ENCODE data around the gene CFAP74. TPM values are rescaled to one million over a fixed set of nuclear protein-coding genes. Genes with fewer than 3 reads are reported as not detected.

CFAP74 gene
- total and polyA plus RNA-seq, 2 of the 13 experiments (the other 11 are each of a cell fraction or from before 2014, with no cell fraction given) = 0.27 to 0.62 TPM

DNA sequence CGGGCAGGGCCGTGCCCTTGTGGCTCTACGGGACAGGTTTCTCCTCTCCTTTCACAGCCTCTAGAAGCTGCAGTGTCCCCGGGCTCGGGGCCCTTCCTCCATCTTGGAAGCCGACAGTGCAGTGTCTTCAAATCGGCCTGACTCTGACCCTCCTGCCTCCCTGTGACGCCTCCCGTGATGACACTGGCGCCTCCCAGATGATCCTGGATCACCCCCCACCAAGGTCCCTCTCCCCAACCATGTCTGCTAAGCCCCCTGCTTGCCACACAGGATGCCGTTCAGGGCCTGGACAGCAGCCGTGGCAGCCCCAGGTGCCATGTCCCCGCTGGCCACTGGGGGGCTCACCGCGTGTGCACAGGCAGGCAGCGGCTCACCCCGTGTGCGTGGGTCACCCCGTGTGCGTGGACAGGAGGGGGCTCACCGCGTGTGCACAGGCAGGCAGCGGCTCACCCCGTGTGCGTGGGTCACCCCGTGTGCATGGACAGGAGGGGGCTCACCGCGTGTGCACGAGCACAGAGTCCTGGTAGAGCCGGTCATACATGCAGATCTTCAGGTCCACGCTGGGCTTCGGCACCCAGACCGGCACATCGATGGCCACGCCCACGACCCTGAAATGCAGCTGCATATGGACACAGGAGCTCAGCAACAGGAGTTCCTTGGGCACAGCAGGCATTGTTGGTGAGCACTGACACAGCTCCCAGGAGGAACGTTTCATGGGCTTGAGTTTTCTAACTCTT is 59.6 kb downstream of the CFAP74 start (continued):
- TF ChIP-seq GLI4 (CRISPR knock-in tag; IDR thresholded peaks at IDR 0.05; ENCODE audit: borderline replicate concordance) (no peak), SSRP1 (CRISPR knock-in tag; IDR thresholded peaks at IDR 0.05) (no peak), FOXK1 (CRISPR knock-in tag; IDR thresholded peaks at IDR 0.05; ENCODE audit: borderline replicate concordance, low read depth) (peak; percentile 33; the same call in 1 of the 2 replicates), ZBTB20 (CRISPR knock-in tag; IDR thresholded peaks at IDR 0.05; ENCODE audit: borderline replicate concordance, low read depth) (peak; percentile 59; the same call in 1 of the 2 replicates), DMAP1 (CRISPR knock-in tag; IDR thresholded peaks at IDR 0.05) (peak; percentile 82), TP53 (CRISPR knock-in tag; conservative IDR thresholded peaks at IDR 0.05) (no peak), MAFK (conservative IDR thresholded peaks at IDR 0.05 in 1 of 2, IDR thresholded peaks at IDR 0.05 in 1 of 2; ENCODE audit: low read length in 2 of 2) (no peak), THAP11 (CRISPR knock-in tag; IDR thresholded peaks at IDR 0.05) (no peak), JDP2 (CRISPR knock-in tag; IDR thresholded peaks at IDR 0.05; ENCODE audit: borderline replicate concordance) (no peak), ZNF772 (CRISPR knock-in tag; IDR thresholded peaks at IDR 0.05) (no peak; the same call in 1 of the 2 replicates), ZNF234 (CRISPR knock-in tag; conservative IDR thresholded peaks at IDR 0.05) (no peak), PHB2 (IDR thresholded peaks at IDR 0.05; ENCODE audit: partially characterized antibody) (no peak), MAFF (IDR thresholded peaks at IDR 0.05; ENCODE audit: low read depth, low read length) (no peak), CENPT (CRISPR knock-in tag; IDR thresholded peaks at IDR 0.05; ENCODE audit: low read depth) (peak; percentile 82; the same call in 1 of the 2 replicates), ZMYM4 (CRISPR knock-in tag; IDR thresholded peaks at IDR 0.05) (no peak), BORCS8-MEF2B (CRISPR knock-in tag; IDR thresholded peaks at IDR 0.05) (peak; percentile 63; the same call in 1 of the 2 replicates), ERF (CRISPR knock-in tag; IDR thresholded peaks at IDR 0.05) (peak; percentile 58; the same call in 1 of the 2 replicates), ZFP90 (CRISPR knock-in tag; IDR thresholded peaks at IDR 0.05; ENCODE audit: borderline replicate concordance) (no peak), HNF4G (IDR thresholded peaks at IDR 0.05; ENCODE audit: borderline replicate concordance, low read depth, low read length) (no peak), HNF4G (CRISPR knock-in tag; IDR thresholded peaks at IDR 0.05; ENCODE audit: borderline replicate concordance, low read depth) (peak; percentile 45; the same call in 1 of the 2 replicates)
- TF ChIP-seq, protein P1, sequence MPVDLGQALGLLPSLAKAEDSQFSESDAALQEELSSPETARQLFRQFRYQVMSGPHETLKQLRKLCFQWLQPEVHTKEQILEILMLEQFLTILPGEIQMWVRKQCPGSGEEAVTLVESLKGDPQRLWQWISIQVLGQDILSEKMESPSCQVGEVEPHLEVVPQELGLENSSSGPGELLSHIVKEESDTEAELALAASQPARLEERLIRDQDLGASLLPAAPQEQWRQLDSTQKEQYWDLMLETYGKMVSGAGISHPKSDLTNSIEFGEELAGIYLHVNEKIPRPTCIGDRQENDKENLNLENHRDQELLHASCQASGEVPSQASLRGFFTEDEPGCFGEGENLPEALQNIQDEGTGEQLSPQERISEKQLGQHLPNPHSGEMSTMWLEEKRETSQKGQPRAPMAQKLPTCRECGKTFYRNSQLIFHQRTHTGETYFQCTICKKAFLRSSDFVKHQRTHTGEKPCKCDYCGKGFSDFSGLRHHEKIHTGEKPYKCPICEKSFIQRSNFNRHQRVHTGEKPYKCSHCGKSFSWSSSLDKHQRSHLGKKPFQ (CRISPR knock-in tag; IDR thresholded peaks at IDR 0.05; ENCODE audit: insufficient replicate concordance) = peak; percentile 61
- TF ChIP-seq, protein P2, sequence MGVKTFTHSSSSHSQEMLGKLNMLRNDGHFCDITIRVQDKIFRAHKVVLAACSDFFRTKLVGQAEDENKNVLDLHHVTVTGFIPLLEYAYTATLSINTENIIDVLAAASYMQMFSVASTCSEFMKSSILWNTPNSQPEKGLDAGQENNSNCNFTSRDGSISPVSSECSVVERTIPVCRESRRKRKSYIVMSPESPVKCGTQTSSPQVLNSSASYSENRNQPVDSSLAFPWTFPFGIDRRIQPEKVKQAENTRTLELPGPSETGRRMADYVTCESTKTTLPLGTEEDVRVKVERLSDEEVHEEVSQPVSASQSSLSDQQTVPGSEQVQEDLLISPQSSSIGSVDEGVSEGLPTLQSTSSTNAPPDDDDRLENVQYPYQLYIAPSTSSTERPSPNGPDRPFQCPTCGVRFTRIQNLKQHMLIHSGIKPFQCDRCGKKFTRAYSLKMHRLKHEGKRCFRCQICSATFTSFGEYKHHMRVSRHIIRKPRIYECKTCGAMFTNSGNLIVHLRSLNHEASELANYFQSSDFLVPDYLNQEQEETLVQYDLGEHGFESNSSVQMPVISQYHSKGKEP (CRISPR knock-in tag; IDR thresholded peaks at IDR 0.05) = no peak
- TF ChIP-seq, protein P3, sequence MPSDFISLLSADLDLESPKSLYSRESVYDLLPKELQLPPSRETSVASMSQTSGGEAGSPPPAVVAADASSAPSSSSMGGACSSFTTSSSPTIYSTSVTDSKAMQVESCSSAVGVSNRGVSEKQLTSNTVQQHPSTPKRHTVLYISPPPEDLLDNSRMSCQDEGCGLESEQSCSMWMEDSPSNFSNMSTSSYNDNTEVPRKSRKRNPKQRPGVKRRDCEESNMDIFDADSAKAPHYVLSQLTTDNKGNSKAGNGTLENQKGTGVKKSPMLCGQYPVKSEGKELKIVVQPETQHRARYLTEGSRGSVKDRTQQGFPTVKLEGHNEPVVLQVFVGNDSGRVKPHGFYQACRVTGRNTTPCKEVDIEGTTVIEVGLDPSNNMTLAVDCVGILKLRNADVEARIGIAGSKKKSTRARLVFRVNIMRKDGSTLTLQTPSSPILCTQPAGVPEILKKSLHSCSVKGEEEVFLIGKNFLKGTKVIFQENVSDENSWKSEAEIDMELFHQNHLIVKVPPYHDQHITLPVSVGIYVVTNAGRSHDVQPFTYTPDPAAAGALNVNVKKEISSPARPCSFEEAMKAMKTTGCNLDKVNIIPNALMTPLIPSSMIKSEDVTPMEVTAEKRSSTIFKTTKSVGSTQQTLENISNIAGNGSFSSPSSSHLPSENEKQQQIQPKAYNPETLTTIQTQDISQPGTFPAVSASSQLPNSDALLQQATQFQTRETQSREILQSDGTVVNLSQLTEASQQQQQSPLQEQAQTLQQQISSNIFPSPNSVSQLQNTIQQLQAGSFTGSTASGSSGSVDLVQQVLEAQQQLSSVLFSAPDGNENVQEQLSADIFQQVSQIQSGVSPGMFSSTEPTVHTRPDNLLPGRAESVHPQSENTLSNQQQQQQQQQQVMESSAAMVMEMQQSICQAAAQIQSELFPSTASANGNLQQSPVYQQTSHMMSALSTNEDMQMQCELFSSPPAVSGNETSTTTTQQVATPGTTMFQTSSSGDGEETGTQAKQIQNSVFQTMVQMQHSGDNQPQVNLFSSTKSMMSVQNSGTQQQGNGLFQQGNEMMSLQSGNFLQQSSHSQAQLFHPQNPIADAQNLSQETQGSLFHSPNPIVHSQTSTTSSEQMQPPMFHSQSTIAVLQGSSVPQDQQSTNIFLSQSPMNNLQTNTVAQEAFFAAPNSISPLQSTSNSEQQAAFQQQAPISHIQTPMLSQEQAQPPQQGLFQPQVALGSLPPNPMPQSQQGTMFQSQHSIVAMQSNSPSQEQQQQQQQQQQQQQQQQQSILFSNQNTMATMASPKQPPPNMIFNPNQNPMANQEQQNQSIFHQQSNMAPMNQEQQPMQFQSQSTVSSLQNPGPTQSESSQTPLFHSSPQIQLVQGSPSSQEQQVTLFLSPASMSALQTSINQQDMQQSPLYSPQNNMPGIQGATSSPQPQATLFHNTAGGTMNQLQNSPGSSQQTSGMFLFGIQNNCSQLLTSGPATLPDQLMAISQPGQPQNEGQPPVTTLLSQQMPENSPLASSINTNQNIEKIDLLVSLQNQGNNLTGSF (CRISPR knock-in tag; IDR thresholded peaks at IDR 0.05) = no peak

Data from HepG2 (cell line).